Activated CD4-positive, alpha-beta T cell treated with anti-CD3 and anti-CD28 coated beads for 36 hours (primary cell): ENCODE measurements around the gene HPS3. TPM values are rescaled to one million over a fixed set of nuclear protein-coding genes. Genes with fewer than 3 reads are reported as not detected.
"Not testable (repeated sequence)": the region's sequence is repeated elsewhere in the genome, so short reads cannot be mapped to it uniquely, and the experiment has no call there.

Experiments
- ATAC-seq: fragments of 200-7000 bp; cut with Tn5 transposase; one replicate; pipeline ENCODE4 v1.10.0; 2021; ENCODE audit warnings: mild to moderate bottlenecking, moderate library complexity
- CTCF ChIA-PET: fragments of 350-600 bp; sonication (Branson Sonifier 250); formaldehyde crosslinking; loops from one replicate; lab custom pipeline; 2021; ENCODE audit warnings: antibody characterized with exemption; lab: Charles Lee
- POLR2A ChIA-PET: fragments of 350-600 bp; sonication (Branson Sonifier 250); formaldehyde crosslinking; loops from one replicate; lab custom pipeline; 2021; ENCODE audit warnings: antibody characterized with exemption, inconsistent platforms; lab: Charles Lee
- DNase-seq: peaks from one replicate; pipeline ENCODE4 v3.0.0-alpha.2; 2020
- H3K27ac Mint-ChIP-seq: one replicate; pipeline ENCODE4 v1.8.0; 2021; ENCODE audit warnings: mixed read lengths
- H3K27me3 Mint-ChIP-seq: one replicate; pipeline ENCODE4 v1.8.0; 2021; ENCODE audit warnings: mixed read lengths
- H3K36me3 Mint-ChIP-seq: one replicate; pipeline ENCODE4 v1.8.0; 2021; ENCODE audit warnings: low read depth, mixed read lengths
- H3K4me1 Mint-ChIP-seq: one replicate; pipeline ENCODE4 v1.8.0; 2021; ENCODE audit warnings: mixed read lengths
- H3K4me3 Mint-ChIP-seq: one replicate; pipeline ENCODE4 v1.8.0; 2021; ENCODE audit warnings: mild to moderate bottlenecking, moderate library complexity, mixed read lengths
- H3K9me3 Mint-ChIP-seq: one replicate; pipeline ENCODE4 v1.8.0; 2021; ENCODE audit warnings: low read depth, mixed read lengths
- intact Hi-C, 2 experiments: fragments of 100-400 bp; cut with DNase I in 1 of 2; cut with micrococcal nuclease in 1 of 2; formaldehyde crosslinking; loops; one replicate each; pipeline versions ENCODE4 v1.14.2 to v1.15.1; 2022 to 2024; cut with DNase I, micrococcal nuclease
- total RNA-seq, 2 experiments: library from RNA; stranded (reverse); gene quantifications; one replicate each; pipeline ENCODE4 v1.2.3, GENCODE V29; 2021

The HPS3 gene
- total RNA-seq, 2 experiments from 2014 or later, result 18.0 to 20.2 TPM

DNA sequence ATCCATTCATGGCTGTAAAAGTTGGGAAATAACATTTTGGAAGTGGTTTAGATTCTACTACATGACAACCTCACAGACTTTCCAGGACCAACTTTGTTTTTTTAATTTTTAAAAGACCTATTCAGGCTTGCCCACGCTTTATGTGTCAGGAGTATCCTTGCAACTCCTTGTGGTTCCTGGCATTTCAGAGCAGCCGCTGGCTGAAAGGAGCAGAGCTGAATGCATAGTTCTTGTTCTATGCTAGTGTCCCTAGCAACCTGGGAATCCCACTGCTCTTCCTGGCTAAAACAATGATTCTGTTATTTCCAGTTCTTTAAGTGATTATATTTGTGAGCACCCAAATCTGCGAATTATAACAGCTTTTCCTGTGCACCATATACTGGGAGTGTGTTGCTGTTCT, 57.3 kb downstream of the HPS3 start:
- Mint-ChIP-seq H3K9me3 (no peaks in the 10 kb centered on the region), H3K4me3 (no peak overlapping the region), H3K4me1 (no peaks in the 10 kb centered on the region), H3K27ac (no peak overlapping the region), H3K36me3 (no peaks in the 10 kb centered on the region), H3K27me3 (no peaks in the 10 kb centered on the region)
- DNase-seq, result no peak
- ChIA-PET POLR2A (no interaction called here), CTCF (no interaction called here)
- intact Hi-C loops, result no loop called here
- ATAC-seq, result no peak

DNA sequence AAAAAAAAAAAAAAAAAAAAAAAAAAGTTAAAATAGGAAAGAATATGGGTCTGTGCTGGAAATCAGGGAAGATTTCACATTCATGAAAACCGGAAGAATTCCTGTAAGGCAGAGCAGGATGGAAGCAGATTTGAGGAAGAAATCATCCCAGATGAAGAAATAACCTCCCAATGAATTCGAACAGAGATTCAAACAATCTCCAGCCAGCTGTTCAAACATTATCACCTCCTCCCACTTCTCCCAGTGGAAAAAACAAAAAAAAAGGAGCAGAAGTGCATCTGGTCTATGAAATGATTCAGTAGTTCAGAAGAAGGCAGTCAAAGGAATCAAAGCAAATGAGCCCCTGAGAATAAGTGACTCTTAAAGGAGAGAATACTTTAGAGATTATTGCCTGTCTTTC, 59.1 kb downstream of the HPS3 start:
- ATAC-seq (no peak), DNase-seq (no peak)
- Mint-ChIP-seq H3K9me3 (no peaks in the 10 kb centered on the region), H3K27me3 (no peaks in the 10 kb centered on the region), H3K27ac (no peak overlapping the region), H3K4me1 (no peaks in the 10 kb centered on the region), H3K4me3 (no peak overlapping the region), H3K36me3 (no peaks in the 10 kb centered on the region)
- ChIA-PET POLR2A (no interaction called here), CTCF (no interaction called here)
- intact Hi-C loops, result no loop called here

DNA sequence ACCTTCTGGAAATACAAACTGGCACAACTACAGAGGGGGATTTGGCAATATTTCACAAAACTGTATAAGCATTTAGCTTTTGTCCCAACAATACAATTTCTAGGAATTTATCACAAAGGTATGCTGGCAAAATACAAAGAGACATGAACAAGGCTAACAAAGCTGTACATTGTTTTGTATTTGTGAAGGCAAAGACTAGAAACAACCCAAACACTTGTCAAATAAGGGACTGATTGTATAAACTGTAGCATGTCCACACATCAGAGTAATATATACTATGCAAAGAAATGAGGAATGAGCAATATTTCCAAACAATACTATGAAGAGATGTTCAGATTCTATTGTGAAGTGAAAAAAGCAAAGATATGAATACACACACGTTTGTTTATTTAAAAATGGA, 65.8 kb downstream of the HPS3 start:
- H3K4me1 Mint-ChIP-seq, result no peaks in the 10 kb centered on the region
- no peaks in the 10 kb centered on the region for H3K36me3 Mint-ChIP-seq
- H3K9me3 Mint-ChIP-seq, result no peaks in the 10 kb centered on the region
- DNase-seq (no peak), ATAC-seq (no peak)
- H3K4me3 Mint-ChIP-seq, result no peak overlapping the region
- intact Hi-C loops, result no loop called here
- POLR2A ChIA-PET, result no interaction called here
- peaks cover 10% of the 10 kb centered on the region for H3K27me3 Mint-ChIP-seq
- CTCF ChIA-PET, result interaction anchor here (0.6 kb wide), 2 partner anchors 16 to 668 kb away, joined by 3 read pairs; no protein-coding TSS in a partner anchor
- no peak overlapping the region for H3K27ac Mint-ChIP-seq

DNA sequence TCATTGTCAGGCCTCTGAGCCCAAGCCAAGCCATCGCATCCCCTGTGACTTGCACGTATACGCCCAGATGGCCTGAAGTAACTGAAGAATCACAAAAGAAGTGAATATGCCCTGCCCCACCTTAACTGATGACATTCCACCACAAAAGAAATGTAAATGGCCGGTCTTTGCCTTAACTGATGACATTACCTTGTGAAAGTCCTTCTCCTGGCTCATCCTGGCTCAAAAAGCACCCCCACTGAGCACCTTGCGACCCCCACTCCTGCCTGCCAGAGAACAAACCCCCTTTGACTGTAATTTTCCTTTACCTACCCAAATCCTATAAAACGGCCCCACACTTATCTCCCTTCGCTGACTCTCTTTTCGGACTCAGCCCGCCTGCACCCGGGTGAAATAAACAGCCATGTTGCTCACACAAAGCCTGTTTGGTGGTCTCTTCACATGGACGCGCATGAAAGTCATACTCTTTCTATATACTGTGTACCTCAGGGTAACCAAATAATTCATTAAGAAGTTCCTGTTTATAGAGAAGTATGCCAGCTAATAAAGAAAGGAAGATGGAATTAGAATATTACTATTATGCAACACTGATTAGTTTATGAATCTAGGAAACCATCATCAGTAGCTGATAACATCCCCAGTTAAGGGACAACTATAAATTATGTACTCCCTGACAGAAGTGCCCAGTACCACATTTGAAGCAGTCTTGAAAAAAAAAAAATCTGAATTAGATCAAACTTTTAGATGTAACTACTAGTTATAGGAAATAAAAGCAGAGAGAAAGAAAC, 67.6 kb downstream of the HPS3 start:
- H3K36me3 Mint-ChIP-seq, H3K4me1 Mint-ChIP-seq, H3K4me3 Mint-ChIP-seq, H3K27me3 Mint-ChIP-seq, H3K27ac Mint-ChIP-seq, DNase-seq, CTCF ChIA-PET, POLR2A ChIA-PET, intact Hi-C loops, ATAC-seq, H3K9me3 Mint-ChIP-seq: not testable (repeated sequence)

DNA sequence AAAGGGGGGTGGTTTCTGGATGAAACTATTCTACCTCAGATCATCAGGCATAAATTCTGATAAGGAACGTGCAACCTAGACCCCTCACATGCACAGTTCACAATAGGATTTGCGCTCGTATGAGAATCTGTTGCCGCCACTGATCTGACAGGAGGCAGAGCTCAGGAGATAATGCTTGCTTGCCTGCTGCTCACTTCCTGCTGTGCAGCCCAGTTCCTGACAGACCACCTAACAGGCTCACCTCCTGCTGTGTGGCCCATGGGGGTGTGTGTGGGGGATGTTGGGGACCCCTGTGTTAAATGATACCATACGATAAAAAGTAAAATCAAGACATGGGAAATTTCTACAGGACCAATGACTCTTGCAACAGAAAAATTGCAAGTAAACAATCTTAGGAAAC, 68.2 kb downstream of the HPS3 start:
- Mint-ChIP-seq H3K27me3 (peaks cover 10% of the 10 kb centered on the region), H3K4me3 (no peak overlapping the region), H3K27ac (no peak overlapping the region), H3K36me3 (no peaks in the 10 kb centered on the region), H3K4me1 (no peaks in the 10 kb centered on the region), H3K9me3 (no peaks in the 10 kb centered on the region)
- ATAC-seq (no peak), DNase-seq (no peak)
- ChIA-PET POLR2A (no interaction called here), CTCF (no interaction called here)
- intact Hi-C loops, result no loop called here

DNA sequence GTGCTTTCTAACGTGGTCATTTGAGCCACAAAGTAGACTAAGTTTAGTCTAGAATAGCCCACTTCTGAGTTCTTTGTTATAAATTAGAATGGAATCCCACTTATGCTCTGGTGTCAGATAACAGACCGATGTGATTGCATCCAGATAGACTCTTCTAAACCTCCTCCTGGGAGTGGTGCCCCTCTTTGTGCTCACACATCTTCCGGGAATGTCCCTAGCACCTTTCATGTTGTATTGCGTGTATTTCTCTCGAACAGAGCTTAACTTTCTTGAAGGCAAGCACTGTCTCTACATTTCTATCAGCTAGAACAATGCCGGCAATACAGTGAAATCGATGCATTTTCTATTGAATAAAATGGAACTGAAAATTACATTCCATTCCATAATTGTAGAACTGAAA, 69.2 kb downstream of the HPS3 start:
- Mint-ChIP-seq H3K4me1 (peaks cover 2% of the 10 kb centered on the region), H3K36me3 (no peaks in the 10 kb centered on the region), H3K9me3 (no peaks in the 10 kb centered on the region), H3K4me3 (no peak overlapping the region), H3K27ac (no peak overlapping the region), H3K27me3 (peaks cover 10% of the 10 kb centered on the region)
- ATAC-seq, result no peak
- ChIA-PET CTCF (no interaction called here), POLR2A (no interaction called here)
- intact Hi-C loops, result no loop called here
- no peak for DNase-seq

DNA sequence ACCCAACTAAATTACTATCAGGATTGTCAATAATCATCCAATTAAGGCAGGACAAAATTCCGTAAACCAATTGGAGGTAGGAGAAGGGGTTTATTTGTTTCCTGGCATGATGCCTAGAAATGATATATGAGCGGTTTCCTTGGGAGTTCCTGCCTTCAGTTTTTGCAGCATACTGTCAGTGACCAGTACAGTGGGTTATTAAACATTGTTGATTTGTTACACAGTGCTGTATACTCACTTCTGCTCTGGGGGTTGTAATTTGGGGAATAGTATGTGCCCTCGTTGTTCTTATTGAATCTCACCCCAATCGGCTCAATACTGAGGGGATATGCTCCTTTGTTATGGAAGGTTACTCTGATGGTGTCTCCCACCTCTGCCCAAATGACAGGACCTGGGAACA, 70.0 kb downstream of the HPS3 start:
- no peak for ATAC-seq
- no peaks in the 10 kb centered on the region for H3K36me3 Mint-ChIP-seq
- CTCF ChIA-PET, result interaction anchor here (0.9 kb wide), 1 partner anchor 72 kb away, joined by 3 read pairs; no protein-coding TSS in a partner anchor

DNA sequence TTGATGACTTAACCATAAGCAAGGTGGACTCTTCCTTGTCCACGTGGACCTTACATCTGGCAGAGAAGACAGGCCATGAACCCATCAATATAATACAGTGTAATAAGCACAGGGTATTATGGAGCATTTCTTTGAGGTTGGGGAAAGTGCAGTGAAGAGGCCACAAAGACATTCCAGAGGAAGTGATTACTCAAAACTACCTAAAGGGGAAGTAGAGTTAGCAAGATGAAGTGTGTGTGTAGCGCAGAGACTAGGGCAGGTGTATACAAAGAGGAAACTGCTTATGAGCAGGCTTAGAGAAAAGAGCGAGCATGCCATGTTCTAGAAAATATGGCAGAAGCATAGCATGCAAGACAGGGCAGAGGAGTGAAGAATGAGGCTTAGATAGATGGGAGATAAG, 74.3 kb downstream of the HPS3 start:
- Mint-ChIP-seq H3K27me3 (peaks cover 13% of the 10 kb centered on the region), H3K9me3 (no peaks in the 10 kb centered on the region), H3K4me1 (peaks cover 7% of the 10 kb centered on the region), H3K4me3 (no peak overlapping the region), H3K27ac (no peak overlapping the region), H3K36me3 (no peaks in the 10 kb centered on the region)
- ChIA-PET POLR2A (no interaction called here), CTCF (interaction anchor here (0.6 kb wide), 1 partner anchor 13 kb away, joined by 4 read pairs; no protein-coding TSS in a partner anchor)
- intact Hi-C loops, result no loop called here
- peak; percentile 74 for ATAC-seq
- DNase-seq, result no peak

More for the DNA sequence above, 70.0 kb downstream of the HPS3 start:
- Mint-ChIP-seq H3K27ac (no peak overlapping the region), H3K4me1 (peaks cover 7% of the 10 kb centered on the region), H3K9me3 (no peaks in the 10 kb centered on the region), H3K27me3 (peaks cover 12% of the 10 kb centered on the region), H3K4me3 (no peak overlapping the region)
- POLR2A ChIA-PET, result no interaction called here
- DNase-seq, result no peak
- intact Hi-C loops, result no loop called here

DNA sequence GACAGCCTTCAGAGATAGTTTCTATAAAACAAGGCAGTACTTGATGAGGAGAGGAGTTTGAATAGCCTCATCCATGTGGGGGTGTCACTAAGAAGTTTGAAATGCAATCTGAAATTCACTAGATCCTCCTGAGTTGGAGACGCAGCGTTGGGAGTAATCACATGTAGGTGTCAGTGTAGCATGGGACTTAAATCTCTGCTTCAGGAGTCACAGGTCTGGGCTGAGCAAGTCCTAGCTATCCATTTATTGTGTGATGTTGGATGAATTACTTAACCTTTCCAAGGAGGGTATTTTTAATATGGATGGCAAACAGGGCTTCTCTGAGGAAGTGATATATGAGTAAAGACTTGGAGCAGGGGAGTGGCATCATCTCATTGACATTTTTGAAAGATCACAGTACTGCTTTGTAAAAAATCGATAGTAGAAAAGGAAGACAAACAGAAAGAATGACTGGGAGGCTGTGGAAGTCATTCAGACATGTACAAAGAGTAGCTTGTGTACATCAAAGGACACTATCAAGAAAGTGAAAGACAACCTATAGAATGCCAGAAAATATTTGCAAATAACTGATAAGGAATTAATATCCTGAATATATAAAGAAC, 75.1 kb downstream of the HPS3 start:
- no peak for ATAC-seq
- no peak for DNase-seq
- intact Hi-C loops, result no loop called here
- H3K4me1 Mint-ChIP-seq, result peaks cover 7% of the 10 kb centered on the region
- no peaks in the 10 kb centered on the region for H3K36me3 Mint-ChIP-seq
- H3K9me3 Mint-ChIP-seq, result no peaks in the 10 kb centered on the region
- CTCF ChIA-PET, result no interaction called here
- POLR2A ChIA-PET, result interaction anchor here (0.6 kb wide), 1 partner anchor 372 kb away, joined by 3 read pairs; no protein-coding TSS in a partner anchor
- H3K27ac Mint-ChIP-seq, result no peak overlapping the region
- no peak overlapping the region for H3K4me3 Mint-ChIP-seq
- H3K27me3 Mint-ChIP-seq, result peaks cover 14% of the 10 kb centered on the region

DNA sequence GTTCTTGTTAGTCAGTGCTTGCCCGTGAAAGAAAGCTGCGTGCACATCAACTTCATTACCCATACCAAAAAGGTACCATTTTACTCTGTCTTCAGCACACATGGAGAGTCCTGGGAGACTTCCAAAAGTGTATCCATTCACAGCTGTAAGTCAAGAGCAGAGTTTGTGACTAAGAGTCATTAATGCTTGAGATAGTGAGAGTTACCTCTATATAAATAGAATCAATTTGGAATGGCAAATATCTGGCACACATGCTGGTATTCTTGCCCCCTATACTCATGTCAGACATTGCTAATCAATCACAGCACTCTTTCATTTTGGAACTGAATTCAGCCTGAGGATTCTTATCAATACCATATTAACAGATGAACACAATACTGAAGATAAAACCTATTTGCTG, 78.0 kb downstream of the HPS3 start:
- Mint-ChIP-seq H3K27ac (no peak overlapping the region), H3K9me3 (no peaks in the 10 kb centered on the region), H3K4me3 (no peak overlapping the region), H3K27me3 (peaks cover 10% of the 10 kb centered on the region), H3K4me1 (peaks cover 7% of the 10 kb centered on the region), H3K36me3 (no peaks in the 10 kb centered on the region)
- intact Hi-C loops, result no loop called here
- ChIA-PET CTCF (interaction anchor here (1.0 kb wide), 1 partner anchor 43 kb away, joined by 3 read pairs; no protein-coding TSS in a partner anchor), POLR2A (no interaction called here)
- ATAC-seq (no peak), DNase-seq (no peak)

DNA sequence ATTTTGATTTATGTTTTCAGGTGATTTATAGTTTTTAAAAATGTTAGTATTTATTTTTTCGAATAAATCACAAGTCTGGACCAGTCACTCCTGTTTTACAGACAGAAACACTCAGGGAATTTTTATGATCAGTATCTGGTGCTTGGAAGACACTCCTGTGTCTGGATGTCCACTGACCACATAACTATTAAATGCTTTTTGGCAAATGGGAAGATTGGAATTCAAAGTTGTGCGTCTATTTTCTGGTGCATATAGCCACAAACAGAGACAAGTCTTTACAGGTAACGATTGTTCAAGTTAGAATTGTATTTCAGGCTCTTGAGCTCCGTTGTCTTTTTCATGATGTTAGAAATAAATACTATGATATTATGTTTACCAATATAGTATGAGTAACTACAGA, 80.0 kb downstream of the HPS3 start:
- POLR2A ChIA-PET, result no interaction called here

DNA sequence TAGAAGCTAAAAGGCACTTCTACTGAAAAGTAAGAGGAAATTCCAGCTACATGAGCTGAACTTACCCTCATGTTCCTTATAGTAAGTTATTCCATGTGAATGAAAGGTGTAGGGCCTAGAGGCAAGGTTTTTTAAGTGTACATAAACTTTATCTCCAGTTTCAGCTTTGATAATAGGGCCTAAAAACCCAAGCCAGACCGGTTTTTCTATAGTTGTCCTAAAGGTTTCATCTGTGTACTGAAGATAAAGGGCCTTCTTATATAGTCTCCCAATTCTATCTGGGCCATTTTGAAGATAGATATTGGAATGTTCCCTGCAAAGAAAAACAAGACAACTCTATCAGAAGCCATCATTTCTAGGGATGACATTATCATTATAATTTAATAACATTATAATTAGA, 82.9 kb downstream of the HPS3 start:
- no peaks in the 10 kb centered on the region for H3K36me3 Mint-ChIP-seq
- POLR2A ChIA-PET, result no interaction called here
- peaks cover 2% of the 10 kb centered on the region for H3K27me3 Mint-ChIP-seq
- H3K9me3 Mint-ChIP-seq, result no peaks in the 10 kb centered on the region
- no peaks in the 10 kb centered on the region for H3K4me1 Mint-ChIP-seq
- no peak overlapping the region for H3K4me3 Mint-ChIP-seq
- DNase-seq (no peak), ATAC-seq (no peak)
- intact Hi-C loops, result no loop called here
- no peak overlapping the region for H3K27ac Mint-ChIP-seq
- CTCF ChIA-PET, result no interaction called here

More for the DNA sequence above, 80.0 kb downstream of the HPS3 start:
- Mint-ChIP-seq H3K4me1 (no peaks in the 10 kb centered on the region), H3K36me3 (no peaks in the 10 kb centered on the region), H3K4me3 (no peak overlapping the region), H3K27ac (no peak overlapping the region), H3K9me3 (no peaks in the 10 kb centered on the region), H3K27me3 (peaks cover 6% of the 10 kb centered on the region)
- intact Hi-C loops, result no loop called here
- DNase-seq (no peak), ATAC-seq (no peak)
- CTCF ChIA-PET, result interaction anchor here (1.9 kb wide), 1 partner anchor 90 kb away, joined by 4 read pairs; no protein-coding TSS in a partner anchor
